Right ventricle myocardium superior (tissue), 1 donor: Measurements from ENCODE around the gene OPA3. TPM values are rescaled to one million over a fixed set of nuclear protein-coding genes. Genes with fewer than 3 reads are reported as not detected.

Source experiments
- total RNA-seq: library from RNA; stranded (reverse); fragmentation: NEBNext Ultra II Directional; extraction: Animal tissue kit (Norgen Biotek cat#: 25700); gene quantifications from one replicate; pipeline ENCODE4 v1.2.1, GENCODE V29; 2021
- donor health status: DM: no; HTN: yes; CAD: no; lungs with severe emphysema.

The OPA3 gene
- total RNA-seq, 1 donor from 2014 or later: 22.8 TPM

Other genes starting within 250 kb of the OPA3 start
- not detected for gene KLC3, start 244.1 kb downstream of the OPA3 start, total RNA-seq
- gene ERCC2, start 214.2 kb downstream of the OPA3 start, total RNA-seq: 11.2 TPM
- gene PPP1R13L, start 179.7 kb downstream of the OPA3 start, total RNA-seq: 207 TPM
- gene POLR1G, start 178.2 kb downstream of the OPA3 start, total RNA-seq: 7.7 TPM
- gene ERCC1, start 160.9 kb downstream of the OPA3 start, total RNA-seq: 163 TPM
- gene FOSB, start 116.8 kb downstream of the OPA3 start, total RNA-seq: 0.51 TPM
- gene RTN2, start 87.8 kb downstream of the OPA3 start, total RNA-seq: 29.9 TPM
- gene PPM1N, start 86.4 kb downstream of the OPA3 start, total RNA-seq: 0.75 TPM
- 42.9 TPM for gene VASP, start 77.3 kb downstream of the OPA3 start, total RNA-seq
- gene GPR4, start 17.4 kb upstream of the OPA3 start, total RNA-seq: 5.3 TPM
- gene EML2, start 54.6 kb upstream of the OPA3 start, total RNA-seq: 30.6 TPM
- gene GIPR, start 83.4 kb upstream of the OPA3 start, total RNA-seq: 3.8 TPM
- 251 TPM for gene SNRPD2, start 107.2 kb upstream of the OPA3 start, total RNA-seq
- gene QPCTL, start 107.9 kb upstream of the OPA3 start, total RNA-seq: 1.6 TPM
- gene FBXO46, start 146.1 kb upstream of the OPA3 start, total RNA-seq: 14.5 TPM
- not detected for gene MEIOSIN, start 148.6 kb upstream of the OPA3 start, total RNA-seq
- gene SIX5, start 184.4 kb upstream of the OPA3 start, total RNA-seq: 22.0 TPM
- gene DMPK, start 197.7 kb upstream of the OPA3 start, total RNA-seq: 237 TPM
- 57.2 TPM for gene DMWD, start 208.0 kb upstream of the OPA3 start, total RNA-seq
- gene RSPH6A, start 230.5 kb upstream of the OPA3 start, total RNA-seq: 0.08 TPM